Stimulated activated CD8-positive, alpha-beta memory T cell treated with anti-CD3 and anti-CD28 coated beads, Interleukin-2, amount 100 ng/mL, for 1 hour (primary cell): Measurements from ENCODE around the gene TSSK6.

ENCODE experiments used
- DNase-seq, 2 donors: peaks; one replicate each; pipeline ENCODE4 v3.0.0-alpha.2; 2020; ENCODE audit warnings: low read depth in 2 of 2

The TSSK6 gene

GRCh38 chr19:19544954-19545591 is 29.7 kb upstream of the TSSK6 start:
- DNase-seq = no peak

- no peak for DNase-seq
Measured at GRCh38 chr19:19544257-19544953, 29.1 kb upstream of the TSSK6 start.

GRCh38 chr19:19543640-19544039 is 28.3 kb upstream of the TSSK6 start:
- DNase-seq = no peak

GRCh38 chr19:19543101-19543500 is 27.8 kb upstream of the TSSK6 start:
- no peak for DNase-seq

- no peak for DNase-seq
Measured at GRCh38 chr19:19542507-19542906, 27.2 kb upstream of the TSSK6 start.

GRCh38 chr19:19541616-19542015 is 26.3 kb upstream of the TSSK6 start:
- DNase-seq = no peak

GRCh38 chr19:19540715-19541515 is 25.6 kb upstream of the TSSK6 start:
- peak; percentile 29 to 57 for DNase-seq

- DNase-seq = peak in 1 of 2 donors; percentile 53
Measured at GRCh38 chr19:19540064-19540714, 24.8 kb upstream of the TSSK6 start.

- DNase-seq = no peak
Measured at GRCh38 chr19:19539698-19540063, 24.3 kb upstream of the TSSK6 start.

- DNase-seq = no peak
Measured at GRCh38 chr19:19538785-19539166, 23.4 kb upstream of the TSSK6 start.

GRCh38 chr19:19538061-19538784 is 22.9 kb upstream of the TSSK6 start, which contains the start of gene CILP2:
CILP2 (plus strand) TSS chr19:19538265; CDS start chr19:19538350, 85 bp downstream.
- DNase-seq = no peak

GRCh38 chr19:19537075-19538048 is 22.0 kb upstream of the TSSK6 start:
- no peak for DNase-seq

GRCh38 chr19:19535311-19536191 is 20.2 kb upstream of the TSSK6 start:
- no peak for DNase-seq

- no peak for DNase-seq
Measured at GRCh38 chr19:19534556-19535265, 19.4 kb upstream of the TSSK6 start.

GRCh38 chr19:19533841-19534240 is 18.5 kb upstream of the TSSK6 start:
- no peak for DNase-seq

- no peak for DNase-seq
Measured at GRCh38 chr19:19532806-19533701, 17.7 kb upstream of the TSSK6 start.

- DNase-seq = peak; percentile 77
Measured at GRCh38 chr19:19531951-19532805, 16.8 kb upstream of the TSSK6 start.
